GM23248 (cell line): ENCODE data around the gene SARNP.

Source experiments
- EZH2 ChIP-seq: fragments of 200-600 bp; sonication (generic); IDR thresholded peaks from 2 replicates; pipeline ENCODE4 v1.6.1; 2018; ENCODE audit warnings: antibody characterized with exemption, mild to moderate bottlenecking; ENCODE audit not compliant: insufficient read depth, poor library complexity, severe bottlenecking
- EZH2phosphoT487 ChIP-seq: fragments of 200-600 bp; sonication (generic); IDR thresholded peaks from 2 replicates; pipeline ENCODE4 v1.6.1; 2018; ENCODE audit warnings: antibody characterized with exemption, moderate library complexity, mild to moderate bottlenecking, low read depth; ENCODE audit not compliant: insufficient read depth

GRCh38 chr12:55728186-55728938 lies 89.2 kb downstream of the SARNP start:
- TF ChIP-seq EZH2phosphoT487 (no peak), EZH2 (no peak)
